ENCODE measurements around the gene CPNE7.

- TF ChIP-seq CTCF (IDR thresholded peaks at IDR 0.05) (no peak), POLR2A (IDR thresholded peaks at IDR 0.05) (no peak), EP300 (IDR thresholded peaks at IDR 0.05) (no peak)
These were observed 26.3 kb downstream of the CPNE7 start for GRCh38 chr16:89601906-89602272.
